ENCODE measurements around the gene LTBP4.

DNA sequence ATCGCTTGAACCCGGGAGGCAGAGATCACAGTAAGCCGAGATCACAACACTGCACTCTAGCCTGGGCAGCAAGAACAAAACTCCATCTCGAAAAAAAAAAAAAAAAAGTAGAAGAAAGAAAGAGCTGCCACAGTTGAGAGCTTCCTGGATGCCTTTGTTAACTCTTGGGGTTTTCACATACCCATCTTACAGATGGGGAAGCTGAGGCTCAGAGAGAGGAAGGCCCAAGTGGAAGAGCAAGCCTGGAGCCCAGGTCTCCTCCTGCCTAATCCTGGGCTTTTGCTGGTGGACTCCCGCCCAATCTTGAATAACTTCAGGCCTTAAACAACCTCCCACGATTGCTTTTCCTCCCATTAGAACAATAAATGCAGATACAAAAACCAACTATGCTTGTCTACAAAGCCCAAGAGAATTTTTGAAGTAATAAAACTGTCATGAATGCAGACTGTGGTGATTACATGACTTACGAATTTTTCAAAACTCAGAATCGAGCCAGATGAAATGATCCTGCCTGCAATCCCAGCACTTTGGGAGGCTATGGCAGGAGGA lies 41.7 kb downstream of the LTBP4 start:
- no peak for TF ChIP-seq CTCF (IDR thresholded peaks at IDR 0.05; ENCODE audit: low read depth, low read length, poor library complexity, severe bottlenecking)
- TF ChIP-seq EZH2phosphoT487 (IDR thresholded peaks at IDR 0.05; ENCODE audit: borderline replicate concordance, low read length) = no peak
